Measurements from ENCODE around the gene GRIA2.
"Not testable (repeated sequence)": the region's sequence is repeated elsewhere in the genome, so short reads cannot be mapped to it uniquely, and the experiment has no call there.

The GRIA2 gene

DNA sequence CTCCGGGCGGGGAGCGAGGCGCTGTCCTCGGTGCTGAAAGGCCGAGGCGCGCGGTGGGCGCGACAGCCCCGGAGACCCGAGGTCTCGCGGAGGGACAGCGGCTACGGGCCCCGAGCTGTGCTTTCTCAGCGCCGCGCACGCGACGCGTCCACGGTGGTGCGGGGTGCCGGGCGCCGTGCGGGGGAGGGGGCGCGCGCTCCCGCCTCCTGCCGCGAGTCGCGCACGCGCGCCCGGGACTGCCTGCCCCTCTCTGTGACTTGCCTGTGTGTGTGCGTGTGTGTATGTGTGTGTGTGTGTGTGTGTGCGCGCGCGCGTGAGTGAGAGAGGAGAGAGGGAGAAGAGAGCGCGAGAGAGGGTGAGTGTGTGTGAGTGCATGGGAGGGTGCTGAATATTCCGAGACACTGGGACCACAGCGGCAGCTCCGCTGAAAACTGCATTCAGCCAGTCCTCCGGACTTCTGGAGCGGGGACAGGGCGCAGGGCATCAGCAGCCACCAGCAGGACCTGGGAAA lies at the start of gene GRIA2:
GRIA2 (plus strand) TSS at position 358 of the 511 bp plus-strand sequence. CDS start 315 bp downstream, outside the sequence.
- peak; percentile 90 for DNase-seq (ENCODE audit: low spot score)

DNA sequence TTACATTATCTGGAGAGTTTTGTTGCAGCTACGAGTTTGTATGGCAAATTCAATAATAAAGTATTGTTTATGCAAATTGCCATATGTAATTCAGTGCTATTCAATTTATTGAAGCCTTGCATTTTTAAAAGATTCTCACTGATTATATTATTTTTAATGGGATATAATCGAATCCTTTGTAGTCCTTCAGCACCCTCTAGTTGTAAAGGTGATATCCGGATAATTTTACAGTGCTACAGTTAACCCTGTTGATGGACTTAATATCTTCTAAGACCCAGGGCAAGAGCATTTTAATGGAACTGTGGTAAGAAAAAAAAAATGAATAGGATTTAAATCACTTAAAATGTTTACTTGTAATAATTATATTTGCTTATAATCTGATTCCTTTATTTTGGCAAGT lies 48.5 kb upstream of the GRIA2 start:
- DNase-seq (ENCODE audit: low spot score), result no peak

DNA sequence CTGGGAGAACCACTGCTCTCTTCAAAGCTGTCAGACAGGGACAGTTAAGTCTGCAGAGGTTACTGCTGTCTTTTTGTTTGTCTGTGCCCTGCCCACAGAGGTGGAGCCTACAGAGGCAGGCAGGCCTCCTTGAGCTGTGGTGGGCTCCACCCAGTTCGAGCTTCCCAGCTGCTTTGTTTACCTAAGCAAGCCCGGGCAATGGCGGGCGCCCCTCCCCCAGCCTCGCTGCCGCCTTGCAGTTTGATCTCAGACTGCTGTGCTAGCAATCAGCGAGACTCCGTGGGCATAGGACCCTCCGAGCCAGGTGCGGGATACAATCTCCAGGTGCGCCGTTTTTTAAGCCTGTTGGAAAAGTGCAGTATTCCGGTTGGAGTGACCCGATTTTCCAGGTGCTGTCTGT lies 40.3 kb upstream of the GRIA2 start:
- not testable (repeated sequence) for DNase-seq (ENCODE audit: low spot score)

DNA sequence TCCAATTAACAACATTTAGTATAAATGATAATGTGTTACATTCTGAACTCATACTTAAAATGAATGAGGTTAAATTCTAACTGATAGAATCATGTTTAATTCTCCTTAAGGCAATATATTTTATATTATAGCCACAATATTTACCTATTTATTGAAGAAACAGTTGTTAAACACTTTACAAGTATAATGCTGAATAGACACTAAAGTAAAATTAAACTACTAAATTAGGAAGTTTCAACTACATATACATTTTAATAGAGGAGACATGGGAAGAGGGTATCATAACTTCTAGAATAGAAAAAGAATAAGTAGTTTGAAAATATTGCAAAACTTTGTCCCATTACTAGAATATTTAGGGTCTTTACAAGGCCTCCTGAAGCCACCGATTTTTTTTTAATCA lies 36.2 kb upstream of the GRIA2 start:
- no peak for DNase-seq (ENCODE audit: low spot score)

DNA sequence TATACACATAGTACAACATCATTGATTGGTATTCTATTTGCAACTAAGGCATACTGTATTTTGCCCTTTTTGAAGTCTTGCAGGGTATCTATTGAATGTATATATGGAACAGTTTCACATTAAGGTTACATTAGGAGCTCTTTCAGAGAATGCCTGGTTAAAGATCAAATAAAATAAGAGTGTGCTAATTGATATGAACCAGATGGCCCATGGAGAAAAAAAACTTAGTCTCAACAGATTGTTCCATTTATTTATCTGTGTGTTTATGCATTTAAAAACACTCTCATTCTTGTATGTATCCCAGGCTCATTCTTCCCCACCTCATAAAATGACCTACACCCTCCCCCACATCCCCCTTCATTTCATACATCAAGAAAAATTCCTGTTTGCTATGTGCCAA lies 35.2 kb upstream of the GRIA2 start:
- no peak for DNase-seq (ENCODE audit: low spot score)

DNA sequence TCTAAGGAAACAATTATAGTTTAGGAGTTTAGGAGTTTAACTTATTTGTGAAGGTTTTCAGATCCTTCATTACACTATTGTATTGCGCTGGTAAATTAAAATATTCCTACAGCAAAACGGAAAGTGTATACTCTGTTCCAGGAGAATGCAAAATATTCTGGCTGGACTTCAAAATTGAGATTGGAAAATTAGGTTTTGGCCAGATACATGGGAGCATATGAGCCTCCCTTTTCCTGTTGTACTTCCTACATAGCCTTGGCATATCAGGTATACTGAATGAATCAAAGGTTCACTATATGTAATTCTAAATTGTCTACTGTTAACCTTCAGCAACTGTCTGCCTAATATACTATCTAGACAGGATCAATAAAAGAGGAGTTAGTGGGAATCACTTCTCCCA lies 25.2 kb upstream of the GRIA2 start:
- no peak for DNase-seq (ENCODE audit: low spot score)

DNA sequence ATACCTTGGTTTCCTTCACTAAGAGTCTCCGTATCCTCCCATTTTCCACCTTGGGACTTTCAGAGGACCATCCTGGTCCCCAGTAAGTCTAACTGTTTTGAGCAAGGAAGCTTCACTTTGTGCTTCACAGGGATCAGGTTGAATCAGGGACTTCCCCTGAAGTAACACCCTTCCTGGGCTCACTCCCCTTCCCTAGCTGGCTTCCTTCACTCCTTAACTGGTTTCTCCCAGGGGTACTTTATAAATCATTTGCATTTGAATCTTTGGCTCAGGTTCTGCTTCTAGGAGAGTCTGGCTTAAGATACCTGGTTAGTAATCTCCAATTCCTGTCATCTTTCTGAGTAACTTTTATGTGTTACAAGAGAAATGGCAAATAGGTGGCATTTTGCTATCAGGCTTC lies 24.5 kb upstream of the GRIA2 start:
- no peak for DNase-seq (ENCODE audit: low spot score)

DNA sequence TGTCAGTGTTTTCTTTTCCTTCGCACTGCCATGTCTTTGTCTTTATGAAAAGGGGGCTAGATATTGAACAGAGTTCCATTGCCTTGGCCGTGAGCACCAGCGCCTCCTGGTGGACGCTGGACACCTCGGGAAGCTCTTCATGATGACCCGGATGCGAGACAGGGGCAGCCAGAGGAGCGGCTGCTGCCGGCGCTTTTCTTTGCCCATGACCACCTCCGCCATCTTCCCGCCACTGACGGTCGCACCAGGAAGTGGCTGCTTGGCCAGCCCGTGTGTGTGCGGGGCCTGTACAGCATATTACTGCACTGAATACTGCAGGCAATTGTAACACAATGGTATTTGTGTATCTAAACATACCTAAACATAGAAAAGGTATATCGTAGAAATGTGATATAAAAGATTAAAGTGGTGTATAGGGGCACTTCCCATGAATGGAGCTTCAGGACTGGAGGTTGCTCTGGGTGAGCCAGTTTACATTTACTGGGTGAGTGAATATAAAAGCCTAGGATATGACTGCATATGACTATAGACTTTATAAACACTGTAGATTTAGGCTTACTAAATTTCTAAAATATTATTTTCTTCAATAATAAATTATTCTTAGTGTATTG lies 15.8 kb upstream of the GRIA2 start:
- no peak for DNase-seq (ENCODE audit: low spot score)

DNA sequence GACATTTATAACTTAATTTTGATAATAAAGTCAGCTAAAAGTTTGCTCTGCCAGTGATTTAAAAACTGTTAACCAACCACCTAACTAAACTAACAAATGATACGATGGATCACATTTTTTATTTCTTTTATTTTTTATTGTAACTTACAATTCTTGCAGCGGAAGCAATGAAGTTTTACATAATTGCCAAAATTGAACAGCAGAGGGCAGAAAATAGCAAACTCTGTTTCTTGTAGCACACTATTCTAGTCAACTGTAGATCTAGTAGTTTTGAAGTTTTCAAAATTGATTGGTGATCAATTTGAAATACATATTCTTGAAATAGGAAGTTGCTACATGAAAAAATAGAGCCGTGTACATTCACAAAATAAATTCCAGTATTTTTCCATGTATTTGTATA lies 2.8 kb upstream of the GRIA2 start:
- DNase-seq (ENCODE audit: low spot score), result no peak

DNA sequence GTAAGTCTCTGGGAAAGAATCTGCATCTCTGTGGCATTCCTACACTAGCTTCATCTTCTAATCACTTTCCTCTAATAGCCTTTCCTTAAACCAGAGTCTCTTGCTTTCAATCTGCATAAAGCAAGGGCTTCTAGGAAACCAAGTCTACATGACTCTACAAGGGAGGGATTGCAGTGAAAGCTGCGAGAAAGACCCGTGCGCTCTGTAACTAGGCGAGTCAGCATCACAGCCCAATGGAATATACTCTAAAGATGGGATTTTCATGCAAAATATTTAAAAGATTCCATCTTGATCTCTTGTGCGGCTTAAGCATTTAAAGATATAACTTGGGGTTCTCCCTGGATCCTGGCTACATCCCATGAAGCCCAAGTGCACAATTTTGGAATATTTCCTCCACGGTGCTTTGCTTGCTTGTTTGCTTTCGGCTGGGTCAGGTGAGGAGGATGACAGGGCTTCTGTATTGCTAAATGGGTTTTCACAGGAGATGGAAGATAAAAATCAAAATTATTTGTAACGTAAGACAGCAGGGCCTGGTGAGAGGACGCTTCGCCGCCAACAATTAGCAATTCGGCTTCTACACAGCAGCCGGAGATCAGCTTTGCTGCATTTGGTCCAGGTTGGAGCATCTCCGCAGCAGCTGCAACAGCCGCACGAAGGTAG lies 687 bp upstream of the GRIA2 start:
- no peak for DNase-seq (ENCODE audit: low spot score)

DNA sequence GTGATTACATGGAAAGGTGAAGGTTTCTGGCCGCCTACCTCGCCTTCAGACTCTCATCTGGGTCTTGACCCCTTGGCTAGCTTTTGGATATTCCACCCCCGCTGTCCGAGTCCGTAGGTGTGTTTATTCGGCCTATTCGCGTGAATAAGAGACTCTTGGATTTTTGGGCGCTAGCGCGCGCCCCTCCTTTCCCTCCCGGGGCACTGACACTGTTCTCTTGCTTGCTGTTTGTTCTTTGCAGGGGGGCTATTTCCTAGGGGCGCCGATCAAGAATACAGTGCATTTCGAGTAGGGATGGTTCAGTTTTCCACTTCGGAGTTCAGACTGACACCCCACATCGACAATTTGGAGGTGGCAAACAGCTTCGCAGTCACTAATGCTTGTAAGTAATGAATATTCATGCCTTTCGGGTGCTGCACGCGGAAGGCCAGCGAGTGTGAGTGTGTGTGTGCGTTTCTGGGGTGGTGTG lies 932 bp downstream of the GRIA2 start:
- no peak for DNase-seq (ENCODE audit: low spot score)

DNA sequence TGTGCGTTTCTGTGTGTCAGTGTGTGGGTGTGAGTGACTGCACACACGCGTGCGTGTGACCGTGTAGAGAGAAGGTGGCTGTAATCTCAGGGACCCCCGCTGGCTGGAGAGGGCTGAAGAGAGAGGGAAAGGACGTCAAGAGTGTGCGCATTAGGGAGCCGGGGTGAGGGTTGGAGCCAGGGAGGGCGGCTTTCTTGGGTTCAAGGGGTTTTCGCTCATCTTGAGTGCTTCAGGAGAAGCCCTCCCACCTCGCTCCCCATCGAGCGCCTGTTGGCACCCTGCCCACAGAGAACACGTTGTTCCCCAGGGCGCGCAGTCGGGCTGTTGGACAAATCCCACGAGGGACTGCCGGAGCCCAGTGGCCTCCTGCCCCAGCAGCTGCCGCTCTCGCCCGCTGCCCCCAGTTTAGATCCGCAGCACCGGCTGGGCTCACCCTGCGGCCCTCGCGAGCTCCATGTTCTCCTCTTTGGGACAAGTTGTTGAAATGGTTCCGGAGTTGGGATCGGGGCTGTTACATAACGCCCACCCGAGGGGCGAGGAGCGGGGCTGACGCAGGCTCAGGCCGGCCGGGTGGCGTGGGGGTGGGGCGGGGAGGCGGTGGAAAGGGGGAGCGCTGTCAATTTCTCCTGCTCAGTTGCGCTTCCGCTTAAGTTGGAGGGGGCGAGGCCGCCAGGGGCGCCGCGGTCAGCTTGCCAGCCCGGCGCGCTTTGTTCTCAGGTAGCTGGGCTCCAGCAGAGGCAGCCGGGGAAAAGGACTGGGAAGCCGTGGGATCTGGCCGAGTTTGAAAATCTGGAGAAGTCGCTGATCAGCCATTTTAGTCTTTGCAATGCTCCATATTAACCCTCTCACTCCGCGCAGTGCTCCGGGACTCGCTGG lies 1.6 kb downstream of the GRIA2 start:
- peak; percentile 79 for DNase-seq (ENCODE audit: low spot score)

DNA sequence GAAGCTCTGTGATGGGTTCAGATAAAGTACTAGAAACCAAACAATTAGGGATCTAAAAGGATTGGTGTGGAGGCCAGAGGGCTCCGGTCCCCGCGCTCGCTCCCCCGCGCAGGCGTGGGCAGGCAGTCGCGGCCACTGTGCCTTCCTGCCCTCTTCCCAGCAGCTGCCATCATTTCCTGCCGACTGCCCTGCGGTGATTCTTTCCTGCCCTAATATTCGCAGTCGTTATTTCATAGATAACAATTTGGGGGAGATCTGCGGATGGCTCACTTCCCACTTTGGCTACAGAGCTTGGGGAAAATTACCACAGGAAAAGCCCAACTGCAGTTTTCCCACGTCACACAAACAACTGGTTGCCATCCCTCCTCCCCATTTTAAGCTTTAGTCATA lies 2.2 kb downstream of the GRIA2 start:
- no peak for DNase-seq (ENCODE audit: low spot score)

DNA sequence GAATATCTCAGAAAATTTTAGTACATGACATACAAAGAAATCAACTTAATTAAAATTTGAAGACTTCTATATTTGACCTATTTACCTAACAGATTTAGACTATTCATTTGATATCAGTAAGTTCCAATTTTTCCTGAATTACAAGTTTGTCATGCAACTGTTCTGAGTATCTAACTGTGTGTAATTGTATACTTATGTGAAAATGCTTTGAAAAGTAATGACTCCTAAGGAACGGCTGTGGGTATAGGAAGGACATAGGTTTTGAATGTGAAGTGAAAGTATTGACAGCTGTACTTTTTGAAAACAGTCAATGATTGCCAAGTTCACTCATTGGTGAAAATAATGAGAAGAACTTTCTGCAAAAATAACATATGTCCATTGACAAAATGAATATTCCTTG lies 2.9 kb downstream of the GRIA2 start:
- DNase-seq (ENCODE audit: low spot score), result no peak

DNA sequence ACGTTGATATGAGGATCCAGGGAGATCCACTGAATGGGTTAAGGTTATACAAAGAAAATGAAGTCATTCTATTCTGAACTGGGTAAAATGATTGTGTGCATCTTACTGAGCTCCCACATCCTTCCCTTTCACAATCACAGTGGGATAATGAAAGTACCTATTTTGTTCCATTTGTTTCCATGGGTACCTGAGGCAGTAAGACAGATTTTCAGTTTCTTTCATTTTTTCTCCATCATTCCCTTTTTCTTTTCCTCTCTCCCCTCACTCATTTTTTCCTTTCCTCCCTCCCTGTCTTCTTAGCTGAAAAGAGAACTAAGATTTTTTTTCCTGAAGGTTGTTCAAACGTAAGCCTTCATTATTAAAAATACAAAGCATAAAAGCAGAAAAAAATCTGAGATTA lies 4.6 kb downstream of the GRIA2 start:
- DNase-seq (ENCODE audit: low spot score), result no peak

DNA sequence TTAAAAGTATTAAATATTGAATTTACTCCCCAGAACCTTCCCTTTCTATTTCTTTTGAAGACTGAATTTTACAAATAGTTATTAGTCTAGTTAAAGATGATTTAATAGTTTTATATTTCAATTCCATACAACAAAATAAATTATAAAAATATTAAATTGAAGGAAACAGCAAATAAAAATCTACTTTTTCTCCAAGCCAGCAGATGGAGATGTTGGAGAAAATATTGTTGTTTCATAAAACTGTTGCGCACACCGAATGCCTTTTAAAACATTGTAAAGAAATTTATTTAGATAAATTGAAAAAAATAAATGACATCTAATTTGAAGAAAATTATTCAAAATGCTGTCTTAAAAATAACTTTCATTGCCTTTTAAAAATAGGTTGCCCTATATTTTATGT lies 5.5 kb downstream of the GRIA2 start:
- DNase-seq (ENCODE audit: low spot score), result no peak

DNA sequence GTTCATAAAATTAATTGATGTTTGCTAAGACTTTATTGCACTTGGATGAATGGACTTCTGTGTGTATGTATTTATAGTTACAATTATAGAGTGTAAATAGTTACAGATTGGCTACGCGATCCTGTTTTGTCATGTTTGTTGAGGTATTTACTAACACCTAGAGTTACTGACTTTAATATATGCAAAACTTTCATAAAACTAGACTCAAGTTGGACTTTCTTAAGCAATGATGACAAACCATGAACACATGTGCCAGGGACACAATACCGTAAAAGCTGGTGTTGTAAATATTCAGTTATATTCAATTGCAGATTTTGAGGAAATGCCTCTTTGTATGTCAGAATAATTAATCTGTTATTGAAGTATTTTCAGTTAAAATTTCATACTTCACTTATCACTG lies 6.1 kb downstream of the GRIA2 start:
- no peak for DNase-seq (ENCODE audit: low spot score)

DNA sequence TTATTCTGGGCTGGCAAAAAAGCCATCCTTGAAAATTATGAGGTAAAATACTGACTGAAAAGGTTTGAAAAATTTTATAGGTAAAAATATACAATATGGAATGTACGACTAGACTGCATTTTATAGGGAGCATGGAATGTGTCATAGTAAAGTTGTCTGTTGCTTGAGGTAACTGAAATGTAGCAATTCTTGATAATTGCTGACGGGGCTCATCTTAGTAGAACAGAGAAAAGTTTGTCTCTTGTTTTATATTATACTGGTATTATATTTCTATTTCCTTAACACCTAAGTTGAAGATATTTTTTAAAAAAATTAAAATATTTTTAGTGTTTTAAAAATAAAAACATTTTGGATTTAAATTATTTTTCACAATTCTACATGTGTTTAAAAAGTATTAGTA lies 11.0 kb downstream of the GRIA2 start:
- DNase-seq (ENCODE audit: low spot score), result no peak

DNA sequence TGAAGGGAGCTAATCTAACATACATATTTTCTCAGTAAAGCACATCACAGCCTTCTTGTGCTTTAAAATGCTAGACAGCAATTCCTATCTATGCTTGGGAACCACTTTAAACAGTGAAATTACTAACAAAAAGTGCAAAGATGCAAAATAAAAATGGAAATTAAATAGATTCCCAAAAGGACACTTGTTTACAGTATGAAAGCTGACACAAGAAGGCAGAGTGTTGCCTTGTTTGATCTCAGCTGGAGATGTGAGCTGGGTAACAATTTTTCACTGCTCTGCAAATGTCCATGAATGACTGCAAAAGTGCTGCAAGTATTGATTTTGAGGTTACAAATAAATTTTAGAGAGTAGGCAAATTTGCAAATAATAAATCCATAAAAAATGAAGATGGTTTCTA lies 22.3 kb downstream of the GRIA2 start:
- DNase-seq (ENCODE audit: low spot score), result no peak

DNA sequence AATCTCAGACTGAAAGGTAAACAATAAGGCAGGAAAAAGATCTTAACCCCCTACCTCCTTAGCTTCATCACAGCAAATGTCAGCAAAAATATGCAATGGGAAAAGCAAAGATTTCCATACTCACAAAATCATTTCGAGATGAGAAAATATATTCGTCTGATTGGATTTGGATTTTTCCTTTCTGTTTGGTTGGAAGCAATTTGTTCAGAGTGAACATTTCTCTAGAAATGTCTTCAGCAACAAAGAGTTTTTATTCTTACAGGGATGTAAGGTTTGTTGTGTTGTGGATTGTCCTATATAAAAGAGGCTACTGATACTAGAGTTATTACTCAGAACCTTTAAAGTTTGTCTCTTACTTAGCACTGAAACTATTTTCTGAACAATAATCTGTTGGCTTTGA lies 23.8 kb downstream of the GRIA2 start:
- DNase-seq (ENCODE audit: low spot score), result no peak

DNA sequence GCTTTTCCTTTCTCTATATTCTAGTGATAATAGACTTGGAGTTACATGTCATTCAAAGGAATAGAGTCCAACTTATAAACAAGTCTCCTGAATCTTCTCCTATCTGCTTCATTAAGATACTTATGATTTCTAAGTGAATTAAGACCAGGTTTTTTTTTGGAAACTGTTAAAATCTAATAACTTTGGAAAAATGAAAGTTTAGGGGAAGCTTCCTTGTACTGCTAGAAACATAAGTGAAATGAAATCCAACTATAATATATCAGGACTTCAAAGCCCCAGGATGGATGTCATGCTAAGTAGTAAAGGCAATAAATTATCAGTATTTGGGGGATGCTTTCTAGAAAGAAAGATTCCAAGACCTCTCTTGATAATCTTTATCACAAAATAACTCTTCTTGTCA lies 24.8 kb downstream of the GRIA2 start:
- DNase-seq (ENCODE audit: low spot score), result no peak

DNA sequence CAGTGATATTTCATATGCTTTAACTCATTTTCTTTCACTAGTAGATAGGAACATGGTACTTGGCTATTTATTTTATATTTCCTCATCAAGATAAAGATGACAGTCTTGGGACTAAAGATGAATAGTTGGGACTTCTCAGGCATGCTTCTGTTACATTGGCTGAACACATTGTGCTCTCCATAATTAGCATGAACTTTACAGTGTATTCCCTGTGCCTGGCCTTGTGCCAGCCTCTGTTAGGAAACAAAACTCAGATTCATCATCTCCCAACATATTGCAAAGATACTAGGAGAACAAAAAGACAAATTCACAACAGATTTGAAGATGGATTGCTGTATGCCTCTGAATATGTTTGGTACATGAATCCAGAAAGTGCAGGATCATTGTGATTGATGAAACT lies 26.4 kb downstream of the GRIA2 start:
- DNase-seq (ENCODE audit: low spot score), result no peak

DNA sequence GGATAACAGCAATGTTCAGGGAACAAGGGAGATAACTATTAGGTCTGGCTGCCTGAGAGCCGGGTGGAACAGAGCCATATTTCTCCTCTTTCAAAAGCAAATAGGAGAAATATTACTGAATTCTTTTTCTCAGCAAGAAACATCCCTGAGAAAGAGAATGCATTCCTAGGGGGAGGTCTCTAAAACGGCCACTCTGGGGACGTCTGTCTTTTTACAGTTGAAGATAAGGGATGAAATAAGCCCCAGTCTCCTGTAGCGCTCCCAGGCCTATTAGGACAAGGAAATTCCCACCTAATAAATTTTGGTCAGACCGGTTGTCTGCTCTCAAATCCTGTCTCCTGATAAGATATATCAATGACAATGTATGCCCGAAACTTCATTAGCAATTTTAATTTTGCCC lies 37.6 kb downstream of the GRIA2 start:
- DNase-seq (ENCODE audit: low spot score), result not testable (repeated sequence)
